Mesenchymal stem cell (in vitro differentiated cells and primary cell): ENCODE data around the gene TRNT1.

Experiments
- DNase-seq: peaks from one replicate; pipeline ENCODE4 v3.0.0-alpha.2; 2013
- H2AFZ ChIP-seq: one replicate; pipeline ENCODE4 v1.6.1; 2013; ENCODE audit warnings: low read depth, mild to moderate bottlenecking, control low read depth, inconsistent platforms, low read length, moderate library complexity
- H2AK5ac ChIP-seq: 2 replicates; pipeline ENCODE4 v1.6.1; 2013; ENCODE audit warnings: low read length, moderate library complexity, mild to moderate bottlenecking, inconsistent platforms; ENCODE audit not compliant: severe bottlenecking
- H2BK120ac ChIP-seq: one replicate; pipeline ENCODE4 v1.6.1; 2013; ENCODE audit warnings: low read depth, mild to moderate bottlenecking, inconsistent platforms, low read length, moderate library complexity
- H2BK12ac ChIP-seq, 2 experiments: one replicate each; pipeline ENCODE4 v1.6.1; 2013; ENCODE audit warnings: inconsistent platforms in 2 of 2, low read length in 2 of 2, mild to moderate bottlenecking in 2 of 2, moderate library complexity in 2 of 2, control low read depth in 1 of 2
- H2BK15ac ChIP-seq: one replicate; pipeline ENCODE4 v1.6.1; 2013; ENCODE audit warnings: mild to moderate bottlenecking, low read depth, inconsistent platforms; ENCODE audit not compliant: poor library complexity, severe bottlenecking
- H2BK5ac ChIP-seq: 2 replicates; pipeline ENCODE4 v1.6.1; 2013; ENCODE audit warnings: low read depth, mild to moderate bottlenecking, low read length, control low read depth, inconsistent platforms; ENCODE audit not compliant: poor library complexity, severe bottlenecking
- H3K14ac ChIP-seq, 2 experiments: one replicate each; pipeline ENCODE4 v1.6.1; 2013; ENCODE audit warnings: inconsistent platforms in 2 of 2, low read length in 2 of 2, control low read depth in 1 of 2, mild to moderate bottlenecking in 1 of 2, moderate library complexity in 1 of 2
- H3K18ac ChIP-seq, 2 experiments: one replicate each; pipeline ENCODE4 v1.6.1; 2013; ENCODE audit warnings: inconsistent platforms in 2 of 2, low read length in 2 of 2, control low read depth in 1 of 2, low read depth in 1 of 2, mild to moderate bottlenecking in 1 of 2
- H3K23ac ChIP-seq, 2 experiments: one replicate each; pipeline ENCODE4 v1.6.1; 2013; ENCODE audit warnings: inconsistent platforms in 2 of 2, low read length in 2 of 2, mild to moderate bottlenecking in 2 of 2, moderate library complexity in 2 of 2, control low read depth in 1 of 2
- H3K27ac ChIP-seq: 2 replicates; pipeline ENCODE4 v1.5.1; 2013; ENCODE audit warnings: mild to moderate bottlenecking, moderate library complexity, low read length, control low read depth, inconsistent platforms; ENCODE audit not compliant: poor library complexity, severe bottlenecking
- H3K27me3 ChIP-seq, 2 experiments: 2 replicates each; pipeline versions ENCODE4 v1.6.1 to v1.7.0; 2013; ENCODE audit warnings: low read length in 2 of 2, mild to moderate bottlenecking in 2 of 2, moderate library complexity in 2 of 2, control low read depth in 1 of 2, inconsistent platforms in 1 of 2; ENCODE audit not compliant: control insufficient read depth in 1 of 2, insufficient read depth in 1 of 2
- H3K36me3 ChIP-seq, 2 experiments: 2 replicates each; pipeline versions ENCODE4 v1.6.1 to v1.7.0; 2013; ENCODE audit warnings: low read length in 2 of 2, control low read depth in 1 of 2, inconsistent platforms in 1 of 2, low read depth in 1 of 2, mild to moderate bottlenecking in 1 of 2; ENCODE audit not compliant: insufficient read depth in 2 of 2, control insufficient read depth in 1 of 2
- H3K4ac ChIP-seq, 2 experiments: one replicate each; pipeline ENCODE4 v1.6.1; 2013; ENCODE audit warnings: inconsistent platforms in 2 of 2, low read length in 2 of 2, mild to moderate bottlenecking in 2 of 2, moderate library complexity in 2 of 2, control low read depth in 1 of 2, low read depth in 1 of 2
- H3K4me1 ChIP-seq: 2 replicates; pipeline ENCODE4 v1.6.1; 2013; ENCODE audit warnings: low read depth, low read length, control low read depth; ENCODE audit not compliant: control insufficient read depth, insufficient read depth
- H3K4me2 ChIP-seq: 2 replicates; pipeline ENCODE4 v1.6.1; 2013; ENCODE audit warnings: low read length, mild to moderate bottlenecking, inconsistent platforms; ENCODE audit not compliant: poor library complexity, severe bottlenecking
- H3K4me3 ChIP-seq, 2 experiments: 2 replicates each; pipeline versions ENCODE4 v1.5.1 to v1.7.0; 2013; ENCODE audit warnings: low read length in 2 of 2, mild to moderate bottlenecking in 2 of 2, control low read depth in 1 of 2, low read depth in 1 of 2; ENCODE audit not compliant: insufficient read depth in 1 of 2
- H3K79me1 ChIP-seq: replicated peaks from 2 replicates; pipeline ENCODE4 v1.6.1; 2013; ENCODE audit warnings: mild to moderate bottlenecking, control low read depth, low read length, inconsistent platforms; ENCODE audit not compliant: poor library complexity, severe bottlenecking
- H3K9ac ChIP-seq: 2 replicates; pipeline ENCODE4 v1.7.0; 2013; ENCODE audit warnings: mild to moderate bottlenecking, low read length, moderate library complexity
- H3K9me3 ChIP-seq: 2 replicates; pipeline ENCODE4 v1.7.0; 2013; ENCODE audit warnings: mild to moderate bottlenecking, low read length; ENCODE audit not compliant: control insufficient read depth
- H4K8ac ChIP-seq: one replicate; pipeline ENCODE4 v1.6.1; 2013; ENCODE audit warnings: inconsistent platforms, mild to moderate bottlenecking, low read length, moderate library complexity
- H4K91ac ChIP-seq: one replicate; pipeline ENCODE4 v1.6.1; 2013; ENCODE audit warnings: mild to moderate bottlenecking, low read length, inconsistent platforms
- WGBS: methylation state at CpG from one replicate; pipeline ENCODE4 v1.1.7; 2013; ENCODE audit warnings: mixed read lengths; 5-methylcytosine and 5-hydroxymethylcytosine counted together

TRNT1 gene

DNA sequence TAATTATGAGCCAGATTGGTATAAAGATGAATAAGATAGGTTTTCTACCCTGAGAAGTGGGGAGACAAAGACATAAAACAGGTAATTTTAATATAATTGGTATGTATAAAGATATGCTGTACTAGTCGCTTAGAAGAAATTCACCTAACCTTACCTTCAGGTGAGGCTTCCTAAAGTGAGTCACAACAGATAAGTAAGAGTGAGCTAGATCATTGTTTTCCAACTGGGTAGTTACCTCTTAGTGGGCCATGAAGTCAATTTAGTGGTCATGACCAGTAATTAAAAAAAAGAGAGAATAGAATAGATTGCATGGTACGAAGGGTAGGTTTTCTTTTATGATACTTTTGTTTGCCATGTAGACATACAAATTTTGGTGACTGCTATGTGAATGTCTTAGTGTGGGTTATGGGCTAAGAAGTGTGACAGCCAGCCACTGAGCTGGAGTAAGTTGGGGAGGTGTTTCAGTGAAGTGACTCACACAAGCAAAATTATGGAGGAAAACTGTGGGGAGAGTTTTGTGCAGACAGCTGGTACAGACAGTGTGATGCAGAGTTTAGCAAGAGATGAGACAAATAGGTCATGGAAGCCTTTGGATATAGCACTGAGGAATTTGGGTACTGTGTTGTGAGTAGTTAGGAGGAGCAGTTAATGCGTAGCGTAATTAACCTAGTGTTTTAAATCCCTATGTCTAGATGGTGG is 8.2 kb downstream of the TRNT1 start:
- H3K9ac ChIP-seq: no peak overlapping the region
- no peak overlapping the region for H2BK15ac ChIP-seq
- H3K23ac ChIP-seq: no peak overlapping the region
- no peak overlapping the region for H3K4ac ChIP-seq
- H3K27ac ChIP-seq: no peak overlapping the region
- over 99% methylated on average over 4 of the region's 4 CpGs for WGBS
- no peaks in the 10 kb centered on the region for H3K4me1 ChIP-seq
- H3K36me3 ChIP-seq: peaks cover 10 to 66% of the 10 kb centered on the region in 2 experiments
- no peak overlapping the region for H3K14ac ChIP-seq
- H3K27me3 ChIP-seq: no peaks in the 10 kb centered on the region
- no peak overlapping the region for H3K18ac ChIP-seq
- no peak overlapping the region for H4K8ac ChIP-seq
- no peak overlapping the region for H2AFZ ChIP-seq
- H3K4me3 ChIP-seq: no peak overlapping the region
- no peak overlapping the region for H2BK5ac ChIP-seq
- H3K79me1 ChIP-seq: peaks cover 16% of the 10 kb centered on the region
- H3K4me2 ChIP-seq: no peak overlapping the region
- no peak overlapping the region for H2BK120ac ChIP-seq
- peak; percentile 48 for DNase-seq
- H4K91ac ChIP-seq: no peak overlapping the region
- no peak overlapping the region for H2AK5ac ChIP-seq
- no peaks in the 10 kb centered on the region for H3K9me3 ChIP-seq
- H2BK12ac ChIP-seq: no peak overlapping the region

- H3K79me1 ChIP-seq: peaks cover 14% of the 10 kb centered on the region
- H3K36me3 ChIP-seq: peaks cover 11 to 76% of the 10 kb centered on the region in 2 experiments
- no peak overlapping the region for H3K14ac ChIP-seq
- H3K4me3 ChIP-seq: no peak overlapping the region
- H2BK5ac ChIP-seq: no peak overlapping the region
- no peak overlapping the region for H3K9ac ChIP-seq
- no peak overlapping the region for H2AK5ac ChIP-seq
- no peak overlapping the region for H2BK15ac ChIP-seq
- 93% methylated on average over 2 of the region's 6 CpGs for WGBS
- H3K23ac ChIP-seq: no peak overlapping the region
- H2AFZ ChIP-seq: no peak overlapping the region
- H3K18ac ChIP-seq: no peak overlapping the region
- no peaks in the 10 kb centered on the region for H3K4me1 ChIP-seq
- no peak for DNase-seq
- H4K91ac ChIP-seq: no peak overlapping the region
- H2BK120ac ChIP-seq: no peak overlapping the region
- H3K27ac ChIP-seq: no peak overlapping the region
- H2BK12ac ChIP-seq: no peak overlapping the region
- H3K4ac ChIP-seq: no peak overlapping the region
- H4K8ac ChIP-seq: no peak overlapping the region
- H3K4me2 ChIP-seq: no peak overlapping the region
- H3K9me3 ChIP-seq: no peaks in the 10 kb centered on the region
- H3K27me3 ChIP-seq: no peaks in the 10 kb centered on the region
These were observed 10.8 kb downstream of the TRNT1 start for GRCh38 chr3:3137526-3137925.

- Histone ChIP-seq H3K9me3 (no peaks in the 10 kb centered on the region), H3K79me1 (peaks cover 5% of the 10 kb centered on the region), H3K23ac (no peak overlapping the region), H3K27me3 (no peaks in the 10 kb centered on the region), H2BK120ac (no peak overlapping the region), H3K4me1 (no peaks in the 10 kb centered on the region), H4K91ac (no peak overlapping the region), H2AK5ac (no peak overlapping the region), H2BK15ac (no peak overlapping the region), H3K36me3 (peaks cover 19 to 97% of the 10 kb centered on the region in 2 experiments), H3K4ac (no peak overlapping the region), H3K27ac (no peak overlapping the region), H2BK5ac (no peak overlapping the region), H3K4me3 (no peak overlapping the region), H3K14ac (no peak overlapping the region), H2BK12ac (no peak overlapping the region), H3K4me2 (no peak overlapping the region), H2AFZ (no peak overlapping the region), H4K8ac (no peak overlapping the region), H3K9ac (no peak overlapping the region), H3K18ac (no peak overlapping the region)
- DNase-seq: no peak
These were observed 15.2 kb downstream of the TRNT1 start for GRCh38 chr3:3141939-3142338.

GRCh38 chr3:3145831-3146230 is 19.1 kb downstream of the TRNT1 start:
- no peak overlapping the region for H3K4me2 ChIP-seq
- no peaks in the 10 kb centered on the region for H3K4me1 ChIP-seq
- no peak overlapping the region for H2BK5ac ChIP-seq
- no peak overlapping the region for H3K14ac ChIP-seq
- no peak for DNase-seq
- no peak overlapping the region for H2BK15ac ChIP-seq
- no peaks in the 10 kb centered on the region for H3K27me3 ChIP-seq
- no peak overlapping the region for H3K4me3 ChIP-seq
- WGBS: 90% methylated on average over 8 of the region's 8 CpGs
- H2AFZ ChIP-seq: no peak overlapping the region
- H3K9ac ChIP-seq: no peak overlapping the region
- no peak overlapping the region for H2AK5ac ChIP-seq
- H3K23ac ChIP-seq: no peak overlapping the region
- H4K8ac ChIP-seq: no peak overlapping the region
- H2BK12ac ChIP-seq: no peak overlapping the region
- H2BK120ac ChIP-seq: no peak overlapping the region
- H3K4ac ChIP-seq: no peak overlapping the region
- peaks cover 10 to 97% of the 10 kb centered on the region in 2 experiments for H3K36me3 ChIP-seq
- H3K9me3 ChIP-seq: no peaks in the 10 kb centered on the region
- no peak overlapping the region for H4K91ac ChIP-seq
- no peak overlapping the region for H3K27ac ChIP-seq
- H3K79me1 ChIP-seq: no peaks in the 10 kb centered on the region
- no peak overlapping the region for H3K18ac ChIP-seq
